Cerebellar cortex (tissue), 1 donor: ENCODE results near the gene ADAMTSL1.

Experiments used
- DNase-seq: peaks from one replicate; pipeline ENCODE4 v3.0.0-alpha.2; 2015; ENCODE audit warnings: low spot score

ADAMTSL1 gene

GRCh38 chr9:18703151-18703900 lies 229.4 kb downstream of the ADAMTSL1 start:
- DNase-seq: no peak

- no peak for DNase-seq
Measured at GRCh38 chr9:18703901-18704379, 230.0 kb downstream of the ADAMTSL1 start.

GRCh38 chr9:18705796-18706392 lies 231.9 kb downstream of the ADAMTSL1 start:
- no peak for DNase-seq

- no peak for DNase-seq
Measured at GRCh38 chr9:18706648-18707047, 232.7 kb downstream of the ADAMTSL1 start.

GRCh38 chr9:18707061-18707461 lies 233.1 kb downstream of the ADAMTSL1 start:
- no peak for DNase-seq

GRCh38 chr9:18707489-18708205 lies 233.7 kb downstream of the ADAMTSL1 start:
- DNase-seq: no peak

- DNase-seq: no peak
Measured at GRCh38 chr9:18708429-18708828, 234.5 kb downstream of the ADAMTSL1 start.

- DNase-seq: no peak
Measured at GRCh38 chr9:18710065-18710464, 236.1 kb downstream of the ADAMTSL1 start.

GRCh38 chr9:18717759-18718158 lies 243.8 kb downstream of the ADAMTSL1 start:
- no peak for DNase-seq

GRCh38 chr9:18718393-18718792 lies 244.4 kb downstream of the ADAMTSL1 start:
- DNase-seq: no peak

- DNase-seq: no peak
Measured at GRCh38 chr9:18718932-18719331, 245.0 kb downstream of the ADAMTSL1 start.

GRCh38 chr9:18720691-18721090 lies 246.7 kb downstream of the ADAMTSL1 start:
- DNase-seq: no peak

GRCh38 chr9:18721267-18721994 lies 247.5 kb downstream of the ADAMTSL1 start:
- no peak for DNase-seq

- DNase-seq: no peak
Measured at GRCh38 chr9:18721995-18722310, 248.0 kb downstream of the ADAMTSL1 start.

- DNase-seq: no peak
Measured at GRCh38 chr9:18722882-18723281, 248.9 kb downstream of the ADAMTSL1 start.

GRCh38 chr9:18723366-18723765 lies 249.4 kb downstream of the ADAMTSL1 start:
- DNase-seq: no peak

- DNase-seq: no peak
Measured at GRCh38 chr9:18726546-18726945, 252.6 kb downstream of the ADAMTSL1 start.

- DNase-seq: no peak
Measured at GRCh38 chr9:18727904-18728303, 254.0 kb downstream of the ADAMTSL1 start.

- DNase-seq: no peak
Measured at GRCh38 chr9:18728642-18729041, 254.7 kb downstream of the ADAMTSL1 start.

- no peak for DNase-seq
Measured at GRCh38 chr9:18730241-18730640, 256.3 kb downstream of the ADAMTSL1 start.

- no peak for DNase-seq
Measured at GRCh38 chr9:18739127-18739526, 265.2 kb downstream of the ADAMTSL1 start.

- no peak for DNase-seq
Measured at GRCh38 chr9:18739641-18740318, 265.8 kb downstream of the ADAMTSL1 start.
